Dendritic cell treated with granulocyte-macrophage colony-stimulating factor and Interleukin-4, amounts not matched to agents 40 ng/mL and 50 ng/mL, for 4 days (primary cell): ENCODE data around the gene TNFRSF1A.

Source experiments
- H3K27ac Mint-ChIP-seq: one replicate; pipeline ENCODE4 v1.8.0; 2022; ENCODE audit warnings: mild to moderate bottlenecking, mixed read lengths
- H3K27me3 Mint-ChIP-seq: one replicate; pipeline ENCODE4 v1.8.0; 2022; ENCODE audit warnings: mild to moderate bottlenecking, mixed read lengths
- H3K36me3 Mint-ChIP-seq: one replicate; pipeline ENCODE4 v1.8.0; 2022; ENCODE audit warnings: low read depth, mixed read lengths
- H3K4me1 Mint-ChIP-seq: one replicate; pipeline ENCODE4 v1.8.0; 2022; ENCODE audit warnings: low read depth, mixed read lengths
- H3K4me3 Mint-ChIP-seq: one replicate; pipeline ENCODE4 v1.8.0; 2022; ENCODE audit warnings: mild to moderate bottlenecking, moderate library complexity, mixed read lengths
- H3K9me3 Mint-ChIP-seq: one replicate; pipeline ENCODE4 v1.8.0; 2022; ENCODE audit warnings: mixed read lengths
- intact Hi-C: fragments of 100-400 bp; cut with micrococcal nuclease; formaldehyde crosslinking; loops from one replicate; pipeline ENCODE4 v1.15.0; 2022

Gene TNFRSF1A

DNA sequence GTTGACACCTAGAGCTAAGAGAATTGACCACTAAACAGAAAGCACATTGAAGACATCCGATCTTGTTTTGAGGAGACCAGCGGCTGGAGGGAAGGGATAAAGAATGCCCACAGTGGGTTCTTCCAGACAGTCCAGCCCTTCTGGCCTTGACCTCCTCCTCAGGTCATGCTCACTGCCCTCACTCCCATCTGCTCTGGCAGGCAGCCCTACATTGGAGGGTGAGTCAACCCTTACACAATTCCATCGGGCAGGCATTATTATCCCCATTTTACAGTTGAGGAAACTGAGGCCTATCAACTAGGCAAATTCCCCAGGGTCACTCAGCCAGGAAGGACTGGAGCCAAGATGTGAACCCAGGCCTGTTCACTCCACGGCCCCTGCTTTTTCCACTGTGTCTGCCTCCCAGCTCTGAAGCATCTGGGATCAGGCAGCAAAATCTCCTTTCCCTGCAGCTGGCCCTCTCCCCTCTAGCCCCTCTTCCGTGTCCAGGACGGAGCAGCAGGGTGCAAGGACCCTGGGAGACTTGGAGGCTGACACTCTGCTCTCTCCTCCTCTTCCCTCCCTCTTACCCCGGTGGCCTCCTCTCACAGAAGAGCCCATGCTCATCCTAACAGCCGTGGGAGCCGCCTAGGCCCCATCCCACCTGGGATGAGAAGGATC is 28.2 kb upstream of the TNFRSF1A start:
- Mint-ChIP-seq H3K9me3 (no peaks in the 10 kb centered on the region), H3K27me3 (peaks cover under 1% of the 10 kb centered on the region), H3K4me1 (peaks cover 70% of the 10 kb centered on the region), H3K27ac (peak overlapping the region; percentile 84), H3K4me3 (no peak overlapping the region), H3K36me3 (no peaks in the 10 kb centered on the region)
- intact Hi-C loops = no loop called here

DNA sequence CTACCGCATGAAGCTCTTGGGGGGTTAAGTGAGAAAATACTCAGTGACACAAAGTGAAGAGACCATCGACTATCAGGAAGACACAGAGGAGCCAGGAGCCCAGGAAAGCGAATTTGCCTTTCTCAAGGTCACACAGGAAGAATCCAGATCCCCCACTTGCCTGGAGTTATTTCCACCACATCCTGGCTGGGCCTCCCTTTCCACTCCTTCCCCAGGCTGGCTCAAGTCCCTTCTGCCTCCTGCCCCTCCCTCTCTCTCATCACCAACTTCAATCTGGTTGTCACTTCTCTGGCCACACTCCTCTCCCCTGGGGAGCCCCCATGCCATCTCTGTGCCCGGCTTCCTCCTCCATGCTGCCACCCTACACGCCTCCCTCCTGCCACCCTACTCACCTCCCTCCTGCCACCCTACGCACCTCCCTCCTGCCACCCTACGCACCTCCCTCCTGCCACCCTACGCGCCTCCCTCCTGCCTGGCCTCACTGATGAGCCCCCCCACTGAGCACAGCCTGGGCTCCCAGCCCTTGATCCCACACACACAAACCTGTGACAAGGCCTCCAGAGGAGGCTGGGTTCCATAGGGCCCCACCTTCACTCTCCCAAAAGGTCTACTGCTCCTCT is 27.1 kb upstream of the TNFRSF1A start:
- peaks cover 66% of the 10 kb centered on the region for H3K4me1 Mint-ChIP-seq
- intact Hi-C loops = no loop called here
- H3K27ac Mint-ChIP-seq = peak overlapping the region; percentile 84
- H3K36me3 Mint-ChIP-seq = no peaks in the 10 kb centered on the region
- H3K27me3 Mint-ChIP-seq = no peaks in the 10 kb centered on the region
- no peak overlapping the region for H3K4me3 Mint-ChIP-seq
- no peaks in the 10 kb centered on the region for H3K9me3 Mint-ChIP-seq

DNA sequence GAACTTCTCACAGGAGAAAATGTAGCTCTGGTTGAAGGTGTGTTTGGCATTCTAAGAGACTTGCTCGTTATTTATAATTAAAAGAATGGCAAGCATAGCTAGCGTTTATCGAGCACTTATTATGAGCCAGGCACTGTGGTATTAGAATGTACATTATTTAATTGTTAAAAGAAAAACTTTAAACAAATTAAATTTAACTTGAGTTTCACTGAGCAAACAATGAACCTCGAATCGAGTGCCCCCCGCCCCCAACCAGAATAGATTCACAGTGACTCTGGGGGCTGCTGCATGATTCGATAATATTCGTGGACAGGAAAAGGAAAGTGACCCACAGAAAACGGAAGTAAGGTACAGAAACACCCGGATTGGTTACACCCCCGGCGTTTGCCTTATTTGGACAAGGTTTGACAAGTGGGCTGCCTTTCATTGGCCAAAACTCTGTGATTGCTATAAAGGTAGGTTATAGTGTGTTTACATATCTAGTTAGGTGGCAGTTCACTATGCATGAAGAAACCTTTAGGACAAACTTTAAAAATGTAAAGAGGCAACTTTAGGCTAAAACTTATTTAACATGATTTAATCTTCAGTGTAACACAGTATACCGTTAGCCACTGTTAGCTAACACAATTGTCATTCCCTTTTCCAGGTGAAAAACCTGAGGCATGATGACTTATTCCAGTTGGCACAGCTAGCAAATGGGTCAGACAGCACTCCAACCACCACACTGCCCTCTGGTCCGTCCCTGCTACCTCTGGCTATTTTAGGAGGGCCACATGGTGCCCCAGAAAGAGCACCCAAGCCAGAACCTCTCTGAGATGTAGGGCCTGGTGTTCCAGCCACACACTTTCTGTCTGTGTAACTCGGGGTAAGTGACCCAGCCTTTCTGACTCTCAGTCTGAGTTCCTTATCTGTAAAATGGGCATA is 26.4 kb upstream of the TNFRSF1A start:
- Mint-ChIP-seq H3K27me3 (no peaks in the 10 kb centered on the region), H3K36me3 (no peaks in the 10 kb centered on the region), H3K9me3 (no peaks in the 10 kb centered on the region), H3K4me1 (peaks cover 60% of the 10 kb centered on the region), H3K27ac (peak overlapping the region; percentile 84), H3K4me3 (no peak overlapping the region)
- intact Hi-C loops = no loop called here

DNA sequence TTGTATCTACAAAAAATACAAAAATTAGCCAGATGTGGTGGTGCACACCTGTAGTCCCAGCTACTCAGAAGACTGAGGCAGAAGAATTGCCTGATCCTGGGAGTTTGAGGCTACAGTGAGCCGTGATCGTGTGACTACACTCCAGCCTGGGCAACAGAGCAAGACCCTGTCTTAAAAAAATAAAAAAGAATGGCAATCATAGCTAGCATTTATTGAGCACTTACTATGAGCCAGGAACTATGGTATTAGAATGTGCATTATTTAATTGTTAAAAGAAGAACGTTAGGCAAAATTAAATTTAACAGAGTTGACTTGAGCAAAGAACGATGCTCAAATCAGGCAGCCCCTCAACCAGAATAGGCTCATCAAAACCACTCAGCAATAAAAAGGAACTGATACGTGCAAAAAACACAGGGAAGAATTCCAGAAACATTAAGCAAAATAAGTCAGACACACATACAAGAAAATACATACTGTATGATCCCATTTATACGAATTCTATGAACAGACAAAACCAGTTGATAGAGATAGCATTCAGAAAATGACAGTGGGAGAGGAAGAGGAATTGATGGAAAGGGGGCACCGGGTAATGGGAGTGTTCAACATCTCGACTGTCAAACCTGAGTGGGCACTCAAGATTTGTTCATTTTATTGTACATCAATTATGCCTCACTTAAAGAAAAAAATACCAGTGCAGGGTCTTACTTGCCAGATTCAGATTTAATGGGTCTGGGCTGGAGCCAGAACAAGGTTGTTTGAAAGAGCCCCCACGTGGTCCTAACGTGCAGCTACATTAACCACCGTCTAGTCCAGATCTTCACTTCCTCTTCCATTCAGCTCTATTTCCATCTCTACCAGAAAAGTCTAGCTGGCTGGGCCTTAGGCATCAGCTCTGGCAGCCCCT is 25.4 kb upstream of the TNFRSF1A start:
- intact Hi-C loops = no loop called here
- H3K4me1 Mint-ChIP-seq = peaks cover 55% of the 10 kb centered on the region
- H3K9me3 Mint-ChIP-seq = no peaks in the 10 kb centered on the region
- peak overlapping the region; percentile 84 for H3K27ac Mint-ChIP-seq
- H3K4me3 Mint-ChIP-seq = peak overlapping the region; percentile 60
- no peaks in the 10 kb centered on the region for H3K36me3 Mint-ChIP-seq
- no peaks in the 10 kb centered on the region for H3K27me3 Mint-ChIP-seq

DNA sequence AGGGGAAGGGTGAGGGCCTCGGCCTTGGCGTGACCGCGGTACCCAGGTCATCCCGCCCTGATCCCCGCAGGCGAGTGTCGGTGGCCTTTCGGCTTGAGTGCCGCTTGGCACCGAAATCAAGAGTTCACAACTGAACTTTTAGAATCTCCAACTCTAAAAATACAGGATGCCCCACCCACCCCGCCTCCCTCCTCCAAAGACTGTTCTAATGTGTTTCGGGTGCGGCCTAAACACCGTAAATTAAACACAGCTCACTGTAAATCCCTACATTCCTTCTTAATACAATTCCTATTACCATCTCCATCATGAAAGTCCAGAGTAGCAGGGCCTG is 22.1 kb upstream of the TNFRSF1A start:
- H3K4me3 Mint-ChIP-seq = peak overlapping the region; percentile 79
- H3K27me3 Mint-ChIP-seq = no peaks in the 10 kb centered on the region
- peaks cover 59% of the 10 kb centered on the region for H3K4me1 Mint-ChIP-seq
- peak overlapping the region; percentile 87 for H3K27ac Mint-ChIP-seq
- intact Hi-C loops = loop anchor here (5.0 kb wide), 1 partner anchor 37 kb away; no protein-coding TSS in a partner anchor
- H3K9me3 Mint-ChIP-seq = no peaks in the 10 kb centered on the region
- H3K36me3 Mint-ChIP-seq = no peaks in the 10 kb centered on the region

DNA sequence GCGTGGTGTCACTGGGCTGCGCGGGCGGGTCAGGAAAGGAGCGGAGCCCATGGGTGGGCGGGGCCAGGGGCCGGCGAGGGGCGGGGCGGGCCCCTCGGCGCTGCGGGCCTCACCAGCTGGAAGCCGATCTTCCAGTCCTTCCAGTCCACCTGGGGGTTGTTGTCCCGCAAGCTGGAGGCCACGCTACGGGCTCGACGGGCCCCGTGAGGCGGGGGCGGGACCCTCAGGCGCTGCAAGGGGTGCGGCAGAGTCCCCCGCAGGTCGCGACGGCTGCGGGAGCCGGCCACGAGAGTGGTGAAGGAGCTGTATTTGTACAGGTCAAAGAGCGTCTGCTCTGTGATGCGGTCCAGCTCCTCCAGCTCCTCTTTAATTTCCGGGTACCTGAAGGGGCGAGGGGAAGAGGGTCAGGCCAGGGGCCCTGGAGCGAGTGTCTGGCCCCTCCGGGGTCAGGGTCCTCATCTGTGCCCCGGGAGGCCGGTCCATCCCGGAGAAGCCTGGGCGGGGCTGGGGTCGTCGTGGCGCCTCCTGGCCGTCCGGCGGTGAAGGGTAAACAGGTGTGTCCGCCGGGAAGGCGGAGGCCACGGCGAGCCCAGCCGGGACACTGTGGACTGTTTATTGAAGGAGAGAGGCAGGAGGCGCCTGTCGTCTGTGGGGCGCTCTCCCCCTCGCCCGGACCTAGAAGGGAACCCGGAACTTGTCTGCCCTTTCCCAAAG is 21.6 kb upstream of the TNFRSF1A start:
- intact Hi-C loops = loop anchor here (5.0 kb wide), 1 partner anchor 36 kb away; no protein-coding TSS in a partner anchor
- Mint-ChIP-seq H3K27me3 (no peaks in the 10 kb centered on the region), H3K4me3 (peak overlapping the region; percentile 79), H3K27ac (peak overlapping the region; percentile 87), H3K36me3 (no peaks in the 10 kb centered on the region), H3K9me3 (no peaks in the 10 kb centered on the region), H3K4me1 (peaks cover 59% of the 10 kb centered on the region)

DNA sequence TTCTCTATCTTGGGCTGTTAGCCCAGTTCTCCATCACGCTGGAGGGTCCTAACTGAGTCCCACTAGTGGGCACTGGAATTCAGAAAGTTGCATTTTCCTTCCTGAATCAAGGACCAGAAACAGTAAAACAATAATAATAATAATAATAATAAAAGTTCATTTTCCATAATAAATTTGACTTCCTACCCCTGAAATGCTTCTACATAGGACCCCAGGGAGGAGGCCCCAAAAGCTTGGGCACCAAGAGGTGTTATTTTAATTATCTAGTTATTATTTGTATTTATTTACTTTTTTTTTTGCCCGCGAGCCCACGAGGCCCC is 21.1 kb upstream of the TNFRSF1A start:
- no peaks in the 10 kb centered on the region for H3K27me3 Mint-ChIP-seq
- H3K4me3 Mint-ChIP-seq = no peak overlapping the region
- peaks cover 60% of the 10 kb centered on the region for H3K4me1 Mint-ChIP-seq
- H3K9me3 Mint-ChIP-seq = no peaks in the 10 kb centered on the region
- H3K27ac Mint-ChIP-seq = peak overlapping the region; percentile 87
- no peaks in the 10 kb centered on the region for H3K36me3 Mint-ChIP-seq
- intact Hi-C loops = loop anchor here (5.0 kb wide), 1 partner anchor 36 kb away; no protein-coding TSS in a partner anchor

DNA sequence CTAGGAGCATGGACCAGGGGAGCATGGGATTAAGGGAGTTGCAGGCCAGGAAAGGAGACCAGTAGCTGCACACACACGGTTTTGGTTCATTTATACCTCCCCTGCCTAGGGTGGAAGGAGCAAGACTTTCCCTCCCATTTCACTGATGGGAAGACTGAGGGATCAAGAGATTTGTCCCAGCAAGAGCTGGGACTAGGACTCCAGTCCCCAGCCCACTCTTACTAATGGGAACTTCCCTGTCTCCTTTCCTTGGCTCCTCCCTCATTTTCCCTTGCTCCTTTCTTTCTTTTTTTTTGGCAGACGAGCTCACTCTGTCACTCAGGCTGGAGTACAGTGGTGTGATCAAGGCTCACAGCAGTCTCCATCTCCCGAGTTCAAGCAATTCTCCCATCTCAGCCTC is 20.5 kb upstream of the TNFRSF1A start:
- Mint-ChIP-seq H3K36me3 (no peaks in the 10 kb centered on the region), H3K4me1 (peaks cover 63% of the 10 kb centered on the region), H3K27me3 (no peaks in the 10 kb centered on the region), H3K27ac (peak overlapping the region; percentile 82), H3K9me3 (no peaks in the 10 kb centered on the region), H3K4me3 (peak overlapping the region; percentile 53)
- intact Hi-C loops = loop anchor here (5.0 kb wide), 1 partner anchor 35 kb away; no protein-coding TSS in a partner anchor

DNA sequence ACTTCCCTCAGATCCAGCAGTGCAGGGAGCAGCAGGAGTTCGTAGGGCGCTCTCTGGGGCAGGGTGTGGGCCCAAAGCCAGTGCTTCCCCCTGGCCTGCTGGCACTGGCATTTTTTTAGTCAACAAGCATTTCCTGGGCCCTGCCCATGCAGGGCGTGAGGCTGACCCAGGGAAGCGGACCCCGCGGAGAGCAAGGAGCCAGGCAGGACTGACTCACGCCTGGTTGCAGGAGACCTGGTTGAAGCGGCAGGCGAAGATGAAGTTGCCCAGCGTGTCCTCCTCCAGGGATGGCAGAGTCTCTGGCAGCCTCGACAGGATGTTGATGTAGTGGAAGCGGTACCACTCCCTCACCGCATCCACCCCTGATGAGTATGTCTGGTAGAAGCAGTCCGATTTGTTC is 20.0 kb upstream of the TNFRSF1A start:
- Mint-ChIP-seq H3K27me3 (no peaks in the 10 kb centered on the region), H3K36me3 (no peaks in the 10 kb centered on the region), H3K4me3 (peak overlapping the region; percentile 53), H3K9me3 (no peaks in the 10 kb centered on the region), H3K4me1 (peaks cover 63% of the 10 kb centered on the region), H3K27ac (peak overlapping the region; percentile 82)
- intact Hi-C loops = loop anchor here (5.0 kb wide), 1 partner anchor 35 kb away; no protein-coding TSS in a partner anchor

DNA sequence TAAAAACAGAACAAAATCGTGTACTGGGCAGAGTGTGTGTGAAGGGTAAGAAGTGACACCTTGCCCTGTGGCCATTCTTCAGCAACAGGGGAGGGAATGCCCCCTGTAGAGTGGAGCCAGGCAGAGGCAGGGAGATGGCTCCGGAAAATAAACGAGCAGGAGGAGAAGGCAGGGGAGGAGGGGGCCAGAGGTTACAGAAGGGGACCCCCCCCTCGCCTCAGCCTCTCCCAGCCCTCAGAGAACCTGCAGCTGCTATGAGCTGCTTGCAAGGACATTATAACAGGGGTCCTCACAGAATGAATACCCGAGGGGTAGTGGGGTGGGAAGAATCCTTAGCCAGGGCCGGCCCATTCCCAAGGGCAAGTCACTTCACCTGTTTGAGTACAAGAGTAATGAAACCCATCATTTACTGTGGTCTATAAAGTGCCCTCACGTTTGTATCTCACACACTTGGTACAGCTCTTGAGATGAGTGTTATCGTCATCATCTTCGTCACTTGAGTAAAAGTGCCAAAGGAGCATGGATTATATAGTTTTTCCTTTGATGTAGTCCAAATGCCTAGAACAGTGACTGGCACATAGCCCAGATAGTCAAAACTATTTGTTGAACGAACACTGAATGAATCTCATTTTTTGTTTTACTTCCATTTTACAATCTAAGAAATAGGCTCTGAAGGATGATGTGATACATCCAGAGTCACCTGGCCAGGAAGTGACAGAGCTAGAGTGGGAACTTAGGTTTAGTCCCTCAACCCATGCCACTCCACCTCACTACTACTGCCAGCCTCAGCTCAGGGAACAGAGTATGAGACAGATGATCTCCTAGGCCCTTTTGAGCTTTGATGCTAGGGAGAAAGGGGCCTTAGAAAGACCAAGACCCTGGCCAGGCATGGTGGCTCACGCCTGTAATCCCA is 19.0 kb upstream of the TNFRSF1A start:
- Mint-ChIP-seq H3K4me3 (no peak overlapping the region), H3K36me3 (no peaks in the 10 kb centered on the region), H3K27me3 (no peaks in the 10 kb centered on the region), H3K4me1 (peaks cover 73% of the 10 kb centered on the region), H3K27ac (peak overlapping the region; percentile 82), H3K9me3 (no peaks in the 10 kb centered on the region)
- intact Hi-C loops = loop anchor here (5.0 kb wide), 1 partner anchor 34 kb away; no protein-coding TSS in a partner anchor

DNA sequence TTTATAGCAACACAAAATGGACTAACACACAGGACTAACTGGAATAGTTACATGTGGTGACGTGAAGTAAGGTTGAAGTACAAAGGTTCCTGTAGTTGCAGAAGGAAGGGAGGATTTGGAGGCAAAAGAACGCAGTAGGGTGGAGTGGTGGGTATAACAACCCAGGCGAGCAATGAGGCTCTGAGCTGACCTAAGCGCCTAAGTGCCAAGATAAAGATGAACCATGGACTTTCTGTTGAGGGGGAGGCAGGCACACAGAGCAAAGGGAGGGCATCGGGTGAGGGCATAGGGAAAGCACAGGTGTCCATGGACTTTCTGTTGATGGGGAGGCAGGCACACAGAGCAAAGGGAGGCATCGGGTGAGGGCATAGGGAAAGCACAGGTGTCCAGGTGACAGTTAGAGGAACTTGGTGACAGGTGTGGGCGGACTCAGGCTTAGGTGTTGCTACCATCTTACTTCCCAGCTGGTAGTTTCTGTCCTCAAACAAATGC is 18.2 kb upstream of the TNFRSF1A start:
- no peaks in the 10 kb centered on the region for H3K9me3 Mint-ChIP-seq
- peak overlapping the region; percentile 60 for H3K27ac Mint-ChIP-seq
- intact Hi-C loops = loop anchor here (5.0 kb wide), 1 partner anchor 33 kb away; no protein-coding TSS in a partner anchor
- peaks cover 80% of the 10 kb centered on the region for H3K4me1 Mint-ChIP-seq
- H3K27me3 Mint-ChIP-seq = peaks cover under 1% of the 10 kb centered on the region
- no peaks in the 10 kb centered on the region for H3K36me3 Mint-ChIP-seq
- no peak overlapping the region for H3K4me3 Mint-ChIP-seq

DNA sequence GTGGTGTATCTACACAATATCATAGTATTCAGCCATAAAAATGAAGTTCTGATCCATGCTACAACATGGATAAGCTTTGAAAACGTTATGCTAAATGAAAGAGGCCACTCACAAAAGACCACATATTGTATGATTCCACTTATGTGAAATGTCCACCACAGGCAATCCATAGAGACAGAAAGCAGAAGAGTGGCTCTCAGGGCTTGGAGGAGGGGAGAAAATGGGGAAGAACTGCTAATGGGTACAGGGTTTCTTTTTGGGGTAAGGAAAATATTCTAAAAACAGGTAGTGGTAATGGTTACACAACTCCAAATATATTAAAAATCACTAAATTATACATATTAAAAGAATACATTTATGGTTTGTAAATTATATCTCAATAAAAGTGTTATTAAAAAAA is 17.0 kb upstream of the TNFRSF1A start:
- no peaks in the 10 kb centered on the region for H3K9me3 Mint-ChIP-seq
- no peaks in the 10 kb centered on the region for H3K36me3 Mint-ChIP-seq
- H3K4me1 Mint-ChIP-seq = peaks cover 87% of the 10 kb centered on the region
- intact Hi-C loops = no loop called here
- H3K4me3 Mint-ChIP-seq = no peak overlapping the region
- peaks cover 2% of the 10 kb centered on the region for H3K27me3 Mint-ChIP-seq
- H3K27ac Mint-ChIP-seq = peak overlapping the region; percentile 64
